ENCODE measurements around the gene TMEM109. TPM values are rescaled to one million over a fixed set of nuclear protein-coding genes. Genes with fewer than 3 reads are reported as not detected.
A peak's percentile ranks its signal among the peaks of the same experiment; 100 is the strongest.

Gene TMEM109
- total RNA-seq, 1 donor from 2014 or later, result 7.6 TPM

- Histone ChIP-seq H3K36me3 (ENCODE audit: control insufficient read depth, insufficient read depth, low read length) (no peaks in the 10 kb centered on the region), H3K4me3 (ENCODE audit: low read depth, low read length) (no peak overlapping the region), H3K27me3 (ENCODE audit: control insufficient read depth, insufficient read depth, low read length) (no peaks in the 10 kb centered on the region)
- DNase-seq (ENCODE audit: low read depth), result no peak
- FAIRE-seq, result no peak
- no peak for TF ChIP-seq CTCF (IDR thresholded peaks at IDR 0.05; ENCODE audit: insufficient read depth, low read length, severe bottlenecking)
These were observed 1.6 kb upstream of the TMEM109 start for GRCh38 chr11:60912223-60912850.

- no peak for TF ChIP-seq CTCF (IDR thresholded peaks at IDR 0.05; ENCODE audit: insufficient read depth, low read length, severe bottlenecking)
- DNase-seq (ENCODE audit: low read depth), result no peak
- Histone ChIP-seq H3K36me3 (ENCODE audit: control insufficient read depth, insufficient read depth, low read length) (no peaks in the 10 kb centered on the region), H3K4me3 (ENCODE audit: low read depth, low read length) (no peak overlapping the region), H3K27me3 (ENCODE audit: control insufficient read depth, insufficient read depth, low read length) (no peaks in the 10 kb centered on the region)
- FAIRE-seq, result no peak
These were observed 968 bp upstream of the TMEM109 start for GRCh38 chr11:60912851-60913528.

- H3K4me3 ChIP-seq (ENCODE audit: low read depth, low read length), result peak overlapping the region; percentile 81
- DNase-seq (ENCODE audit: low read depth), result peak; percentile 62
- H3K27me3 ChIP-seq (ENCODE audit: control insufficient read depth, insufficient read depth, low read length), result no peaks in the 10 kb centered on the region
- peaks cover 3% of the 10 kb centered on the region for H3K36me3 ChIP-seq (ENCODE audit: control insufficient read depth, insufficient read depth, low read length)
- no peak for TF ChIP-seq CTCF (IDR thresholded peaks at IDR 0.05; ENCODE audit: insufficient read depth, low read length, severe bottlenecking)
- FAIRE-seq, result no peak
These were observed 782 bp downstream of the TMEM109 start for GRCh38 chr11:60914633-60915247.

- Histone ChIP-seq H3K4me3 (ENCODE audit: low read depth, low read length) (peak overlapping the region; percentile 81), H3K27me3 (ENCODE audit: control insufficient read depth, insufficient read depth, low read length) (no peaks in the 10 kb centered on the region), H3K36me3 (ENCODE audit: control insufficient read depth, insufficient read depth, low read length) (peaks cover 6% of the 10 kb centered on the region)
- TF ChIP-seq CTCF (IDR thresholded peaks at IDR 0.05; ENCODE audit: insufficient read depth, low read length, severe bottlenecking), result peak; percentile 36
- DNase-seq (ENCODE audit: low read depth), result peak; percentile 75
- FAIRE-seq, result no peak
These were observed 1.4 kb downstream of the TMEM109 start for GRCh38 chr11:60915248-60915914.

- no peak for DNase-seq (ENCODE audit: low read depth)
- TF ChIP-seq CTCF (IDR thresholded peaks at IDR 0.05; ENCODE audit: insufficient read depth, low read length, severe bottlenecking), result no peak
- H3K36me3 ChIP-seq (ENCODE audit: control insufficient read depth, insufficient read depth, low read length), result peaks cover 12% of the 10 kb centered on the region
- H3K27me3 ChIP-seq (ENCODE audit: control insufficient read depth, insufficient read depth, low read length), result no peaks in the 10 kb centered on the region
- no peak for FAIRE-seq
- H3K4me3 ChIP-seq (ENCODE audit: low read depth, low read length), result no peak overlapping the region
These were observed 2.8 kb downstream of the TMEM109 start for GRCh38 chr11:60916669-60917206.

Measured in bronchial epithelial cell (primary cell).